ACC112 (cell line): Measurements from ENCODE around the gene IDH2.
A peak's percentile ranks its signal among the peaks of the same experiment; 100 is the strongest.
"Not testable (repeated sequence)": the region's sequence is repeated elsewhere in the genome, so short reads cannot be mapped to it uniquely, and the experiment has no call there.

Experiments used
- H2AFZ ChIP-seq: fragments of 200-600 bp; sonication (generic); one replicate; pipeline ENCODE4 v1.6.0; 2017; ENCODE audit warnings: antibody characterized with exemption, low read length; ENCODE audit not compliant: unreplicated experiment
- H3K27ac ChIP-seq: fragments of 200-600 bp; sonication (generic); 2 replicates; pipeline ENCODE4 v1.5.1; 2014; ENCODE audit warnings: low read depth, mild to moderate bottlenecking, antibody characterized with exemption, low read length, moderate library complexity
- H3K27me3 ChIP-seq: fragments of 200-600 bp; sonication (generic); 2 replicates; pipeline ENCODE4 v1.6.1; 2014; ENCODE audit warnings: mild to moderate bottlenecking, antibody characterized with exemption, low read length, moderate library complexity, mixed read lengths; ENCODE audit not compliant: insufficient read depth
- H3K36me3 ChIP-seq: fragments of 200-600 bp; sonication (generic); 2 replicates; pipeline ENCODE4 v1.6.1; 2016; ENCODE audit warnings: mild to moderate bottlenecking, antibody characterized with exemption, low read length, moderate library complexity, mixed read lengths; ENCODE audit not compliant: insufficient read depth
- H3K4me1 ChIP-seq: fragments of 200-600 bp; sonication (generic); one replicate; pipeline ENCODE4 v1.6.1; 2016; ENCODE audit warnings: low read length, mixed read lengths; ENCODE audit not compliant: insufficient read depth, unreplicated experiment, control insufficient read depth
- H3K4me3 ChIP-seq: fragments of 200-600 bp; sonication (generic); 2 replicates; pipeline ENCODE4 v1.5.1; 2014; ENCODE audit warnings: mild to moderate bottlenecking, low read depth, low read length
- H3K79me2 ChIP-seq: fragments of 200-600 bp; sonication (generic); one replicate; pipeline ENCODE4 v1.6.0; 2016; ENCODE audit warnings: low read length; ENCODE audit not compliant: control insufficient read depth, unreplicated experiment, insufficient read depth

Gene IDH2

DNA sequence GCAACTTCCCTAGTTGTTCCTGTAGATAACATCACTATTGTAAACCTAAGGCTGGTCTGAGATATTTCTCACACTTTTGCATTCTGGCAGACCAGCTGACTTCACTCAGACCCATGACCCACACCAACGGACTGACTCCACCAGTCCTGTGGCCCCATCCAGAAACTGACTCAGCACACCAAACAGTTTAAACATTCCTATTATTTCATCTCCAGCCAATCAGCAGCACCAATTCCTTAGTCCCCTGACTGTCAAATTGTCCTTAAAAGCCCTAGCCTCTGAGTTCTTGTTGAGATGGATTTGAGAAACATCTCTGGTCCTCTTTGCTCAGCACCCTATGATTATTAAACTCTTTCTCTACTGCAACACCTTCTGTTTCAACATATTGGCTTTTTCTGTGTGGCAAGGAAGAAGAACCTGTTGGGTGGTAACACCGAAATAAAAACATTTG is 12.2 kb upstream of the IDH2 start:
- Histone ChIP-seq H3K4me3 (no peak overlapping the region), H3K27me3 (no peaks in the 10 kb centered on the region), H3K4me1 (no peaks in the 10 kb centered on the region), H3K27ac (no peak overlapping the region), H3K79me2 (no peaks in the 10 kb centered on the region), H2AFZ (no peak overlapping the region), H3K36me3 (no peaks in the 10 kb centered on the region; the same call in 1 of the 2 replicates)

DNA sequence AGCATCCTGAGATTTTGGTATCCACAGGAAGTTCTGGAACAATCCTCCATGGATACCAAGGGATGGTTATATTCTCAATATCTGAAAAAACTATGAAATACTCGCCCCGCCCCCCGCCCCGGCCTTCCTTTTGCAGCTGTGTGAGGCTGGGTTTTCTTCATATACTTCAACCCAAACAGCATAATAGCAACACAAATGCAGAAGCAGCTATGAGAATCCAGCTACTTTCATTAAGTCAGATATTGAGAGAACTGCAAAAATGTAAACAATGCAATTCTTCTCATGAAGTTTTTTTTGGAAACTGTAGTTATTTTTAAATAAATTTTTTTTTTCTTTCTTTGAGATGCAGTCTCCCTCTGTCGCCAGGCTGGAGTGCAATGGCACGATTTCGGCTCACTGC is 10.9 kb upstream of the IDH2 start:
- H2AFZ ChIP-seq: no peak overlapping the region

DNA sequence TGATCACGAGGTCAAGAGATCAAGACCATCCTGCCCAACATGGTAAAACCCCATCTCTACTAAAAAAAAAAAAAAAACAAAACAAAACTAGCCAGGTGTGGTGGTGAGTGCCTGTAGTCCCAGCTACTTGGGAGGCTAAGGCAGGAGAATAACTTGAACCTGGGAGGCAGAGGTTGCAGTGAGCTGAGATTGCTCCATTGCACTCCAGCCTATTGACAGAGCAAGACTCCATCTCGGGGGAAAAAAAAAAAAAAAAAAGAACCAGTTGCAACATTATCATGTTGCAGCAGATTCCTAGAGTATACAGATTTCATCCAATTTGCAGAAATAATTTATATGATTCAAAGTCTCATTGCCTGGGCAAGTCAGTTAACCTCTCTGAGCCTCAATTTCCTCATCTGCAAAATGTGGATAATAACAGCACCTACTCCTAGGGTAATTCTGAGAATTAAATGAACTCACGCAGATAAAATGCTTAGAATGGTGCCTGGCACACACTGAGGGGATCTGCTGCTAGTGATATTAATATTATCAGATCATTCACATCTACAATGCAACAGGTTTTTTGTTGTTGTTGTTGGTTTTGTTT is 7.0 kb upstream of the IDH2 start:
- H2AFZ ChIP-seq, H3K4me1 ChIP-seq, H3K4me3 ChIP-seq, H3K79me2 ChIP-seq, H3K36me3 ChIP-seq, H3K27me3 ChIP-seq, H3K27ac ChIP-seq: not testable (repeated sequence)

More for the DNA sequence above, 10.9 kb upstream of the IDH2 start:
- Histone ChIP-seq H3K79me2 (no peaks in the 10 kb centered on the region), H3K4me3 (no peak overlapping the region), H3K4me1 (no peaks in the 10 kb centered on the region), H3K27me3 (no peaks in the 10 kb centered on the region), H3K36me3 (no peaks in the 10 kb centered on the region; the same call in 1 of the 2 replicates), H3K27ac (no peak overlapping the region)

DNA sequence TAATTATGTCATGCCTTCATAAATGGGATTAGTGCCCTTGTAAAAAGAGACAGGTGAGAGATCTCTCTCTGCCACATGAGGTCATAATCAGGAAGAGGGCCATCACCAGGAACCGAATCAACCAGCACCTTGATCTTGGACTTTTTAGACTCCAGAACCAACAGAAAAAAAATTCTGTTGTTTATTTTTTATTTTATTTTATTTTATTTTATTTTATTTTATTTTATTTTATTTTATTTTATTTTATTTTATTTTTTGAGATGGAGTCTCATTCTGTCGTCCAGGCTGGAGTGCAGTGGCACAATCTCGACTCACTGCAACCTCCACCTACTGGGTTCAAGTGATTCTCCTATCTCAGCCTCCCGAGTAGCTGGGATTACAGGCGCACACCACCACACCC is 5.8 kb upstream of the IDH2 start:
- not testable (repeated sequence) for H3K4me3 ChIP-seq, H3K79me2 ChIP-seq, H2AFZ ChIP-seq, H3K27me3 ChIP-seq, H3K36me3 ChIP-seq, H3K27ac ChIP-seq, H3K4me1 ChIP-seq

DNA sequence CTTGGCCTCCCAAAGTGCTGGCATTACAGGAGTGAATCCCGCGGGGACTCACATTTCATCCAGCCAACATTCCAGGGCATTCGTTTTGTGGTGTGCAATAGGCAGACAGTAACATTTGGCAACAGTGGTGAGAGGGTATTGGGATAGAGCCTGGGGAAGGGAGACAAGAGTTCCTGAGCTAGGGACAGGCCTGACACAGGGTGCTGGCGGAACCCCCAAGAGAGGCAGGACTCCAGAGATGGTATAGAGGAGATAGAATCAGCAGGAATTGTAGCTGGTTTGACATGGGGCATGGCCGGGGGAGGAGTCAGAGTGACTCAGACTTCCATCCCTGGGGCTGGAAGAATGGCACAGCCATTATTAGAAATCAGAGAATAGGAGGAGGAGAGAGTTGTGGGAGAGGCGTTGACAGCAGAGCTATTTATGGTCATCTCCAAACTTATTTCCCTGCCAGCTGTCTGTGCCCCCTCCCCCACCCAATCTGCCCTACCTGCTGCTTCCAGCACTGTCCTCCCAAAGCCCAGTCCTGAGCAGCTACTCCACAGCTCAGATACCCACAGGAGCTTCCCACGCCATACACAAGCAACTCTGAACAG is 4.4 kb upstream of the IDH2 start:
- no peak overlapping the region for H3K4me3 ChIP-seq
- no peak overlapping the region for H3K27ac ChIP-seq
- H2AFZ ChIP-seq: peak overlapping the region; percentile 42

DNA sequence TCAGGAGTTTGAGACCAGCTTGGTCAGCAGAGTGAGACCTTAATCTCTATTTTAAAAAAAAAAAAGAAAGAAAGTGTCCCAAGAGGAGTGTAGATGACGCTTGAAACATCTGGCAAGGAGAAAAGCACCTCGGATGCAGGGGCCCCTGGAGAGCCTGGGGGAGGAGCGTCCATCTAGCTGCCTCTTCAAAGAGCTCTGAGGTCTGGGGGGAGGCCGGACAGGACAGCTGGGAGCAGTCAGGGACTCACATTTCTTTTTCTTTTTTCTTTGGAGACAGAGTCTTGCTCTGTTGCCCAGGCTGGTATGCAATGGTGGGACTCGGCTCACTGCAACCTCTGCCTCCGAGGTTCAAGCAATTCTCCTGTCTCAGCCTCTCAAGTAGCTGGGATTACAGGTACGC is 3.3 kb upstream of the IDH2 start:
- Histone ChIP-seq H3K27ac (no peak overlapping the region), H3K79me2 (peaks cover 6% of the 10 kb centered on the region), H3K4me1 (peaks cover 18% of the 10 kb centered on the region), H2AFZ (no peak overlapping the region), H3K27me3 (no peaks in the 10 kb centered on the region), H3K36me3 (no peaks in the 10 kb centered on the region), H3K4me3 (no peak overlapping the region)

More for the DNA sequence above, 4.4 kb upstream of the IDH2 start:
- H3K4me1 ChIP-seq: peaks cover 10% of the 10 kb centered on the region
- H3K27me3 ChIP-seq: no peaks in the 10 kb centered on the region
- no peaks in the 10 kb centered on the region for H3K36me3 ChIP-seq
- H3K79me2 ChIP-seq: no peaks in the 10 kb centered on the region

DNA sequence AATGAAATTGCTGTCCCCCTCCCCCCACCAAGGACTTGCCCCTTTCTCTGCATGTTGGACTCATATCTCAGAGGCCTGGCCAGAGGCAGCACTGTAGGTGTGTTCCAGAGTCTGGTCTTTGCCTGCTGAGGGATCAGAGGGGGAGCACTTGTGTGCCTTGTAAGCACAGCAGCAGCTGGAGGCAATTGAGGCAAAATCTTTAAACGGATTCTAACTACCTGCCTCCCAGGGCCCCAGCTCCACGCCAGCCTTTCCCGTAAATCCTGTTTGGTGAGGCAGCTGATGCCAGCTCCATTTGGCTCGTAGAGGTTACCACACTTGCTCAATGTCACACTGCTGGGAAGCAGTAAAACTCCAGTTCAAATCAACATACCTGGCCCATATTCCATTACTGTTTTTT is 2.3 kb upstream of the IDH2 start:
- H2AFZ ChIP-seq: no peak overlapping the region
- no peak overlapping the region for H3K4me3 ChIP-seq
- no peaks in the 10 kb centered on the region for H3K36me3 ChIP-seq
- no peaks in the 10 kb centered on the region for H3K27me3 ChIP-seq
- no peak overlapping the region for H3K27ac ChIP-seq
- peaks cover 12% of the 10 kb centered on the region for H3K79me2 ChIP-seq
- H3K4me1 ChIP-seq: peaks cover 28% of the 10 kb centered on the region

DNA sequence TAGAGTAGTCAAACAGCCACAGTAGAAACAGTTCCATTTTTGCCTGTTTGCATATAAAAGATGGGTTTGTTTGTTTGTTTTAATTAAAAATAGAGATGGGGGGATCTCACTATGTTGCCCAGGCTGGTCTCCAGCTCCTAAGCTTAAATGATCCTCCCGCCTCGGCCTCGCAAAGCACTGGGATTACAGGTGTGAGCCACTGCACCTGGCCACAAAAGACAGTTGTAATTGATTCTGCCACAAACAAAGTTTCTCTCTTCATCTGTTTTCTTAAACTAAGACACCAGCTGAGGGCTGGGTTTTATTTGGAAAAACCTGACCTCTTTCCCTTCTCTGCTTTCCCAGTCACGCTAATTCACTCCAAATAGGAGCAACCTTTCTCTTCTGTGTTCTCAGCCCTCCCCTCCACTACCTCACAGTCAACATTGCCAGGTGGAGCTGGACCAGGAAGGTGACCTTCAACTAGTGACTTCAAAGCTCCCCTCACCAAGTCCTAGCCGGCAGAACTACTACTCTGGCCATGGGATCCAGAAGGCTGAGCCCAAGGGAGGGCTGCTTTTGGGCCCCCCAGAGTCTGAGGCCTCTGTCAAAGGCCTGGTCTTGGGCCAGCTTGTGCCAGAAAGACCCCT is 1.5 kb upstream of the IDH2 start:
- no peak overlapping the region for H2AFZ ChIP-seq
- H3K27ac ChIP-seq: no peak overlapping the region
- no peaks in the 10 kb centered on the region for H3K36me3 ChIP-seq
- peaks cover 12% of the 10 kb centered on the region for H3K79me2 ChIP-seq
- peaks cover 30% of the 10 kb centered on the region for H3K4me1 ChIP-seq
- no peak overlapping the region for H3K4me3 ChIP-seq
- H3K27me3 ChIP-seq: no peaks in the 10 kb centered on the region

DNA sequence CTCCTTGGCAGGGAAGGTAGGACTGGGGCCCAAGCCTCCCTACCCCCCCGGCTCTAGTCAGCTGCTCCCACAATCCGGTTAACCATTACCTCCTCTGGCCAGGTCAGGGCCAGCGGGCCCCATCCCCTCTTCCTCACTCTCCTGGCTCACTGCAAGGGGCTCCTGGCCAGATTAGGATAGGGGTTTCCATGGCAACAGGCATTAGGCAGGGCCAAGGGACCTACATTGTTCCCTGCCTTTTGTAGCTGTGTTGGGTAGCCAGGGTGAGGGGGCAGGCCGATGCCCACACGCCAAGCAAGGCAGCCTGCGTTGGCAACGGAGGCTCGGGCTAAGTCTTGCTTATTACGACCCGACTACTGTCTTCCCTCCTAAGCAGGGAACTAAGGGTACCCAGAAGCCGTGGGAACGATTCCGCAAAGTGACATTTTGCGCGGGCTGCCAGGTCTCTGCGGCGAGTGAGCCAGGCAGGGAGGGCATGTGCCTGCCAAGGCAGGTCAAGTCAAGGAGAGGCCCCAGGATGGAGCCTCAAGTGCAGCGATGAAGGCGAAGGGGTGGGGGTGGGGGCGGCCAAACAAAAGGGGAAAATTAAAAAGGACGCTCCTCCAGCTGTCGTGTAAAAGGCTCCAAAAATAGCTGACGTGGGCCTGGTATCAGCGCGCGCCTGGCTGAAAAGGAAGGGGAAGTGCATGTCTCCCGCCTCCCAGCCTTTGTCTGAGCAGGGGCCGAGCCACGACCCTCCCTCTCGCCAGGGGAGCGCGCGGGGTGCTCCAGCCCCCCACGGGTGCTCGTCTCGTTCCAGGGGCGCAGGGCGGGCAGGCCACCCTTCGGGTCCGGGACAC is 919 bp downstream of the IDH2 start:
- Histone ChIP-seq H3K27ac (no peak overlapping the region), H2AFZ (peak overlapping the region; percentile 97), H3K4me3 (peak overlapping the region; percentile 99), H3K79me2 (peaks cover 12% of the 10 kb centered on the region), H3K36me3 (no peaks in the 10 kb centered on the region), H3K4me1 (peaks cover 29% of the 10 kb centered on the region), H3K27me3 (no peaks in the 10 kb centered on the region)

DNA sequence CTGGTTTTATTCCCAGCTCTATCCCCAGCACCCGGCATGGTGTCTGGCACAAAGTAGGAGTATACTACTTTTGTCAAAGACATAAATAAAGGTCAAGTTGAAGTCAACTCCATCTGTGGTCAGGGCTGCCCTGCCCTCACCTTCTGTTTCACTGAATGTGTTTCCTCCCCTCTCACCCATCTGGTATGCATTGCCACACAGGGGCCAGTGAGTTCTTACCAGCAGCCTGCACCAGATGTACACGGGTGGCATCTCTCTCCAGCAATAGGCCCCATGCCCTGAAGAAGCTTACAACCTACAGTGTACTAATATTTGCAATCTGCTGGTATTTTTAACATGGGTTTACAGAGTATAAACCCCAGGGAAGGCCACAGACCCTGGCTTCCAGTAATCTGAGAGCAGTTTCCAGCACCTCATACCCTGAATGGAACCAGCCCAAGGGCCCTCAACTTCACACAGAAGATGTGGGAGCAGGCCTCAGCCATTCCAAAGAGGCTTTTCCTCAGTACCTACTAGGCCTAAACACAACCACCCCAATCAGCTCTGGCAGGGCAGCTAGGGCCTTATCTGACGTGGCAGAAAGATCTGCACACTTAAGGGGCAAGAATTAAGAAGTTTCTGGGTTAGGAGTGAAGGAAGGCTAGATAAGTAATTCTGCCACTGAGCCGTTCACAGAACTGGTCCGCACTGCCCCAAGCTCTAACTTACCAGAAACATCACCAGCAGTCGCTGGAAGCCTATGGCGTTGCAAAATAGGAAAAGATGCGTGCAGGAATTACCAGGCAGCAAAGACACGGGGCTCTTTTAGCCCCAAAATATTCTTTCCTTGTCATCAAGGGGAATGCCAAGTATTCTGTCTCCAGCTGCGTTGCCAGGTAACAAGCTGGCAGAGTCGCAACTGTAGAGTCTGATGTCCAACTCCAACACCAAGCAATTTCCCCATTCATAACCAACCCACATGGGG is 2.1 kb downstream of the IDH2 start:
- Histone ChIP-seq H3K4me1 (peaks cover 27% of the 10 kb centered on the region), H3K79me2 (peaks cover 15% of the 10 kb centered on the region), H3K27ac (no peak overlapping the region)

More for the DNA sequence above, 2.1 kb downstream of the IDH2 start:
- no peak overlapping the region for H2AFZ ChIP-seq
- H3K27me3 ChIP-seq: no peaks in the 10 kb centered on the region
- no peaks in the 10 kb centered on the region for H3K36me3 ChIP-seq
- peak overlapping the region; percentile 99; the same call in 1 of the 2 replicates for H3K4me3 ChIP-seq
